Stimulated activated CD8-positive, alpha-beta memory T cell treated with anti-CD3 and anti-CD28 coated beads, Interleukin-15, amount 100 ng/mL, for 1 hour (primary cell): ENCODE data around the gene PLCZ1.
"Not testable (repeated sequence)": the region's sequence is repeated elsewhere in the genome, so short reads cannot be mapped to it uniquely, and the experiment has no call there.

Experiments
- DNase-seq: peaks from one replicate; pipeline ENCODE4 v3.0.0-alpha.2; 2020; ENCODE audit warnings: low read depth

Gene PLCZ1

GRCh38 chr12:18700271-18700670 lies 37.5 kb downstream of the PLCZ1 start:
- no peak for DNase-seq

GRCh38 chr12:18696971-18697602 lies 40.7 kb downstream of the PLCZ1 start:
- no peak for DNase-seq

- not testable (repeated sequence) for DNase-seq
Observed at GRCh38 chr12:18693986-18694385, 43.8 kb downstream of the PLCZ1 start.

- no peak for DNase-seq
Observed at GRCh38 chr12:18690653-18691052, 47.2 kb downstream of the PLCZ1 start.

GRCh38 chr12:18689771-18690170 lies 48.0 kb downstream of the PLCZ1 start:
- DNase-seq, result no peak

GRCh38 chr12:18684430-18684829 lies 53.4 kb downstream of the PLCZ1 start:
- DNase-seq, result no peak

GRCh38 chr12:18683327-18684013 lies 54.3 kb downstream of the PLCZ1 start:
- no peak for DNase-seq

- DNase-seq, result no peak
Observed at GRCh38 chr12:18681818-18682217, 56.0 kb downstream of the PLCZ1 start.

GRCh38 chr12:18676996-18677588 lies 60.7 kb downstream of the PLCZ1 start:
- DNase-seq, result no peak

GRCh38 chr12:18676141-18676540 lies 61.7 kb downstream of the PLCZ1 start:
- no peak for DNase-seq

- no peak for DNase-seq
Observed at GRCh38 chr12:18658829-18659228, 79.0 kb downstream of the PLCZ1 start.

GRCh38 chr12:18658179-18658578 lies 79.6 kb downstream of the PLCZ1 start:
- DNase-seq, result no peak

- DNase-seq, result no peak
Observed at GRCh38 chr12:18655351-18655750, 82.5 kb downstream of the PLCZ1 start.

- DNase-seq, result no peak
Observed at GRCh38 chr12:18653465-18653864, 84.3 kb downstream of the PLCZ1 start.

GRCh38 chr12:18652596-18652995 lies 85.2 kb downstream of the PLCZ1 start:
- DNase-seq, result no peak

- no peak for DNase-seq
Observed at GRCh38 chr12:18651525-18651924, 86.3 kb downstream of the PLCZ1 start.

- DNase-seq, result no peak
Observed at GRCh38 chr12:18646286-18646890, 91.4 kb downstream of the PLCZ1 start.

- DNase-seq, result no peak
Observed at GRCh38 chr12:18644564-18644963, 93.2 kb downstream of the PLCZ1 start.

- DNase-seq, result no peak
Observed at GRCh38 chr12:18643681-18644080, 94.1 kb downstream of the PLCZ1 start.

GRCh38 chr12:18640321-18640955 lies 97.4 kb downstream of the PLCZ1 start:
- DNase-seq, result no peak

GRCh38 chr12:18634382-18634781 lies 103.4 kb downstream of the PLCZ1 start:
- no peak for DNase-seq
